GM12873 (cell line): Measurements from ENCODE around the gene LY6G5C.

Source experiments
- CTCF ChIP-seq: IDR thresholded peaks from 2 replicates; pipeline ENCODE4 v1.5.1; 2012; ENCODE audit warnings: low read depth, mild to moderate bottlenecking, moderate library complexity, low read length, control low read depth; ENCODE audit not compliant: insufficient read depth; ENCODE audit errors: missing control alignments

LY6G5C gene

GRCh38 chr6:31666337-31666965, 14.4 kb downstream of the LY6G5C start:
- no peak for TF ChIP-seq CTCF

- peak; percentile 19 for TF ChIP-seq CTCF
Observed at GRCh38 chr6:31665501-31666336, 15.1 kb downstream of the LY6G5C start, which contains the start of gene CSNK2B. CSNK2B (plus strand) TSS chr6:31666080; CDS start chr6:31666832, 752 bp downstream.

GRCh38 chr6:31664790-31665500, 15.9 kb downstream of the LY6G5C start, which contains the start of gene GPANK1:
GPANK1 (minus strand) TSS chr6:31664997; CDS start chr6:31664478, 519 bp downstream.
- TF ChIP-seq CTCF: no peak

- TF ChIP-seq CTCF: no peak
Observed at GRCh38 chr6:31663961-31664789, 16.7 kb downstream of the LY6G5C start.

GRCh38 chr6:31663126-31663960, 17.5 kb downstream of the LY6G5C start:
- no peak for TF ChIP-seq CTCF

- no peak for TF ChIP-seq CTCF
Observed at GRCh38 chr6:31662124-31662723, 18.6 kb downstream of the LY6G5C start.
